Astrocyte (in vitro differentiated cells and primary cell): ENCODE measurements around the gene FBXL4. TPM values are rescaled to one million over a fixed set of nuclear protein-coding genes. Genes with fewer than 3 reads are reported as not detected.

Experiments used
- DNase-seq: peaks from one replicate; pipeline ENCODE4 v3.0.0-alpha.2; 2010; ENCODE audit warnings: low read depth
- FAIRE-seq: peaks from 2 replicates; lab custom pipeline; 2011; peaks lifted over from hg19 to GRCh38; lab: Jason Lieb, UNC
- H2AFZ ChIP-seq: 2 replicates; pipeline ENCODE4 v1.6.0; 2012; ENCODE audit warnings: low read depth, low read length, inconsistent platforms
- H3K27ac ChIP-seq: 2 replicates; pipeline ENCODE4 v1.5.1; 2011; ENCODE audit warnings: low read depth, low read length, inconsistent platforms
- H3K27me3 ChIP-seq: 2 replicates; pipeline ENCODE4 v1.6.0; 2011; ENCODE audit warnings: low read length, inconsistent platforms; ENCODE audit not compliant: insufficient read depth
- H3K36me3 ChIP-seq: 2 replicates; pipeline ENCODE4 v1.5.1; 2011; ENCODE audit warnings: low read length, inconsistent platforms; ENCODE audit not compliant: insufficient read depth
- H3K4me1 ChIP-seq: 2 replicates; pipeline ENCODE4 v1.5.1; 2011; ENCODE audit warnings: low read length, inconsistent platforms; ENCODE audit not compliant: insufficient read depth
- H3K4me2 ChIP-seq: 2 replicates; pipeline ENCODE4 v1.6.0; 2012; ENCODE audit warnings: low read length, inconsistent platforms
- H3K4me3 ChIP-seq: 2 replicates; pipeline ENCODE4 v1.5.1; 2011; ENCODE audit warnings: low read depth, mild to moderate bottlenecking, low read length, inconsistent platforms; ENCODE audit not compliant: insufficient read depth
- H3K79me2 ChIP-seq: 2 replicates; pipeline ENCODE4 v1.6.0; 2012; ENCODE audit warnings: mild to moderate bottlenecking, low read length, inconsistent platforms; ENCODE audit not compliant: insufficient read depth
- H3K9ac ChIP-seq: 2 replicates; pipeline ENCODE4 v1.6.0; 2012; ENCODE audit warnings: mild to moderate bottlenecking, low read length, inconsistent platforms
- H3K9me3 ChIP-seq: 2 replicates; pipeline ENCODE4 v1.5.1; 2012; ENCODE audit warnings: low read depth, mild to moderate bottlenecking, low read length, inconsistent platforms; ENCODE audit not compliant: insufficient read depth
- H4K20me1 ChIP-seq: 2 replicates; pipeline ENCODE4 v1.6.0; 2012; ENCODE audit warnings: low read length, inconsistent platforms; ENCODE audit not compliant: insufficient read depth
- H3K27ac Mint-ChIP-seq: one replicate; pipeline ENCODE4 v1.8.0; 2021; ENCODE audit warnings: mild to moderate bottlenecking, mixed read lengths; ENCODE audit not compliant: unreplicated experiment
- H3K27me3 Mint-ChIP-seq: one replicate; pipeline ENCODE4 v1.8.0; 2021; ENCODE audit warnings: low read depth, mixed read lengths; ENCODE audit not compliant: unreplicated experiment
- H3K36me3 Mint-ChIP-seq: one replicate; pipeline ENCODE4 v1.8.0; 2021; ENCODE audit warnings: low read depth, mixed read lengths; ENCODE audit not compliant: unreplicated experiment
- H3K4me1 Mint-ChIP-seq: one replicate; pipeline ENCODE4 v1.8.0; 2021; ENCODE audit warnings: low read depth, mixed read lengths; ENCODE audit not compliant: unreplicated experiment
- H3K4me3 Mint-ChIP-seq: one replicate; pipeline ENCODE4 v1.8.0; 2021; ENCODE audit warnings: mild to moderate bottlenecking, moderate library complexity, mixed read lengths; ENCODE audit not compliant: unreplicated experiment
- H3K9me3 Mint-ChIP-seq: one replicate; pipeline ENCODE4 v1.8.0; 2021; ENCODE audit warnings: mild to moderate bottlenecking, mixed read lengths; ENCODE audit not compliant: unreplicated experiment
- EZH2 ChIP-seq: IDR thresholded peaks from 2 replicates; pipeline ENCODE4 v1.6.1; 2012; ENCODE audit warnings: mild to moderate bottlenecking, low read length, inconsistent platforms; ENCODE audit not compliant: insufficient read depth
- total RNA-seq: library from RNA; stranded (reverse); gene quantifications from 2 replicates; pipeline ENCODE4 v1.2.1, GENCODE V29; 2021
- TF ChIP-seq, protein P1 (sequence below): IDR thresholded peaks from 2 replicates; pipeline ENCODE4 v1.5.1; 2011; ENCODE audit warnings: low read depth, mild to moderate bottlenecking, inconsistent platforms, low read length, moderate library complexity; ENCODE audit not compliant: insufficient read depth

FBXL4 gene
- total RNA-seq, 1 donor from 2014 or later: 16.1 TPM

DNA sequence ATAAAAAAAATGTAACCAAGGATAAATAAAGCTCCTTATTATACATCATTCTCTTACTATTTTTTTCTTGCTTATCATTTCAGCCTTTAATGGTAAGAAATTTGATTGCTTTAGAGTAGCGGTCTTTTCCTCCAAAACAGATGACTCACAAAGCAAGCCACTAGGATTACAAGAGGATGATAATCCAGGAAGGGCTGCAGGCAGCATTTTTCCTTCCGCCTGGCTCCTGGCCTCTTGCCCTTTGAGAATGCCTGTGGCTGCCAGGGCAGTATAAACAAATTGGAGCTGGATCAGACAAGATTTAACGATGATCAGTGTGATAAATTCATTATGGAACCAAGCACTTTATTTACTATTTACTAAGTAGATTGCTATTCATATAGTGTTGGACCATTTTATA lies 9.7 kb upstream of the FBXL4 start:
- TF ChIP-seq EZH2: no peak
- TF ChIP-seq, protein P1, sequence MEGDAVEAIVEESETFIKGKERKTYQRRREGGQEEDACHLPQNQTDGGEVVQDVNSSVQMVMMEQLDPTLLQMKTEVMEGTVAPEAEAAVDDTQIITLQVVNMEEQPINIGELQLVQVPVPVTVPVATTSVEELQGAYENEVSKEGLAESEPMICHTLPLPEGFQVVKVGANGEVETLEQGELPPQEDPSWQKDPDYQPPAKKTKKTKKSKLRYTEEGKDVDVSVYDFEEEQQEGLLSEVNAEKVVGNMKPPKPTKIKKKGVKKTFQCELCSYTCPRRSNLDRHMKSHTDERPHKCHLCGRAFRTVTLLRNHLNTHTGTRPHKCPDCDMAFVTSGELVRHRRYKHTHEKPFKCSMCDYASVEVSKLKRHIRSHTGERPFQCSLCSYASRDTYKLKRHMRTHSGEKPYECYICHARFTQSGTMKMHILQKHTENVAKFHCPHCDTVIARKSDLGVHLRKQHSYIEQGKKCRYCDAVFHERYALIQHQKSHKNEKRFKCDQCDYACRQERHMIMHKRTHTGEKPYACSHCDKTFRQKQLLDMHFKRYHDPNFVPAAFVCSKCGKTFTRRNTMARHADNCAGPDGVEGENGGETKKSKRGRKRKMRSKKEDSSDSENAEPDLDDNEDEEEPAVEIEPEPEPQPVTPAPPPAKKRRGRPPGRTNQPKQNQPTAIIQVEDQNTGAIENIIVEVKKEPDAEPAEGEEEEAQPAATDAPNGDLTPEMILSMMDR: no peak
- no peaks in the 10 kb centered on the region for H4K20me1 ChIP-seq
- FAIRE-seq (peak; percentile 84), DNase-seq (peak; percentile 78)
- H3K27ac ChIP-seq: no peak overlapping the region
- Mint-ChIP-seq H3K27ac (no peak overlapping the region), H3K36me3 (no peaks in the 10 kb centered on the region), H3K9me3 (no peaks in the 10 kb centered on the region), H3K4me1 (no peaks in the 10 kb centered on the region), H3K27me3 (no peaks in the 10 kb centered on the region), H3K4me3 (no peak overlapping the region)
- no peaks in the 10 kb centered on the region for H3K79me2 ChIP-seq
- peaks cover 6% of the 10 kb centered on the region for H3K4me1 ChIP-seq
- H2AFZ ChIP-seq: no peak overlapping the region
- H3K9me3 ChIP-seq: no peaks in the 10 kb centered on the region
- peak overlapping the region; percentile 23 for H3K4me2 ChIP-seq
- H3K27me3 ChIP-seq: no peaks in the 10 kb centered on the region
- no peak overlapping the region for H3K9ac ChIP-seq
- H3K4me3 ChIP-seq: no peak overlapping the region
- H3K36me3 ChIP-seq: no peaks in the 10 kb centered on the region

DNA sequence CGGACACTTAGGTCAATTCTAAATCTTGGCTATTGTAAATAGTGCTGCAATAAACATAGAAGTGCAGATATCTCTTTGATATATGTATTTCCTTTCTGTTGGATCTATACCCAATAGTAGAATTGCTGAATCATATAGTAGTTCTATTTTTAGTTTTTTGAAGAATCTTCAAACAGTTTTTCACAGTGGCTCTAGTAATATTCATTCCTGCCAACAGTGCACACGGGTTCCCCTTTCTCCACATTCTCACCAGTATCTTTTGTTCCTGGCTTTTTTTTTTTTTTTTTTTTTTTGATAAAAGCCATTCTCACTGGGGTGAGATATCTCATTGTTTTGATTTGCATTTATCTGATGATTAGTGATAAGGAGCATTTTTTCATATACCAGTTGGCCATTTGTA lies 1.8 kb upstream of the FBXL4 start:
- H3K27me3 ChIP-seq: no peaks in the 10 kb centered on the region
- Mint-ChIP-seq H3K27me3 (no peaks in the 10 kb centered on the region), H3K4me3 (no peak overlapping the region), H3K27ac (no peak overlapping the region), H3K36me3 (no peaks in the 10 kb centered on the region), H3K9me3 (no peaks in the 10 kb centered on the region), H3K4me1 (peaks cover 18% of the 10 kb centered on the region)
- TF ChIP-seq, protein P1: no peak
- TF ChIP-seq EZH2: no peak
- peaks cover 27% of the 10 kb centered on the region for H3K79me2 ChIP-seq
- no peak overlapping the region for H3K4me3 ChIP-seq
- H3K4me1 ChIP-seq: peaks cover 12% of the 10 kb centered on the region
- FAIRE-seq: peak; percentile 9
- no peak overlapping the region for H3K4me2 ChIP-seq
- H3K9ac ChIP-seq: no peak overlapping the region
- H2AFZ ChIP-seq: no peak overlapping the region
- H3K9me3 ChIP-seq: no peaks in the 10 kb centered on the region
- no peaks in the 10 kb centered on the region for H3K36me3 ChIP-seq
- H4K20me1 ChIP-seq: peaks cover 3% of the 10 kb centered on the region
- no peak for DNase-seq
- H3K27ac ChIP-seq: no peak overlapping the region

DNA sequence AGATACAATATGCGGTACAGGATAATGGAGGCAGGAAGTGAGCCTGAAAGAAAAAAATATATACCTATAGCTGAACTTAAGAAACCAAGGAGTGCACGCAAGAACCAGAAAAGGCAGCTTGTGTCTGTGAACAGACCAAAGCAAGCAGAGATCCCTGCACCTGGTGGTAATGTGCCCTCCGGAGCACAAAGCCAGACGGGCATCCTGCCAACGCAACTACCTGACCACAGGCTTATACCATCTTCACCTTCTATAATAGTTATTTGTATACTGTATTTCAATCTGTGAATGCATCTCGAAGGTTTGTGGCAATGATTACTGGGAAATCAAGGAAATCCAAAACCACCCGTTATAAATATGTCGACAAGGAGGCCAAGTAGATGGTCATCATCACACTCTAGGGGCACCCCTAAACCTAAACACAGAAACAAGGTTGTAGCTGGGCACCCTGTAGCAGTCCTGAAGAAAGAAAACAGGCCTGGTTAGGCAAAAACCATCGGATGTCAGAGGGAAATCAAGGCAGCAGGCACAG lies 801 bp downstream of the FBXL4 start:
- Histone ChIP-seq H3K9ac (peak overlapping the region; percentile 88), H3K36me3 (no peaks in the 10 kb centered on the region), H3K4me1 (peaks cover 12% of the 10 kb centered on the region), H4K20me1 (peaks cover 4% of the 10 kb centered on the region), H3K27ac (peak overlapping the region; percentile 63), H3K4me2 (peak overlapping the region; percentile 87), H3K27me3 (no peaks in the 10 kb centered on the region), H3K79me2 (peaks cover 54% of the 10 kb centered on the region), H2AFZ (peak overlapping the region; percentile 73), H3K9me3 (no peaks in the 10 kb centered on the region), H3K4me3 (peak overlapping the region; percentile 79)
- Mint-ChIP-seq H3K36me3 (no peaks in the 10 kb centered on the region), H3K4me3 (peak overlapping the region; percentile 94), H3K27me3 (no peaks in the 10 kb centered on the region), H3K9me3 (peaks cover 6% of the 10 kb centered on the region), H3K27ac (peak overlapping the region; percentile 88), H3K4me1 (peaks cover 20% of the 10 kb centered on the region)
- TF ChIP-seq, protein P1: no peak
- TF ChIP-seq EZH2: no peak
- DNase-seq (no peak), FAIRE-seq (no peak)
